ENCODE data around the gene MARCHF6. TPM values are rescaled to one million over a fixed set of nuclear protein-coding genes. Genes with fewer than 3 reads are reported as not detected.

Gene MARCHF6
- total and polyA plus RNA-seq, 2 experiments from 2014 or later = 70.9 to 91.1 TPM

- Histone ChIP-seq H2AFZ (no peak overlapping the region), H3K4me3 (no peak overlapping the region), H3K79me2 (no peaks in the 10 kb centered on the region), H3K27ac (no peak overlapping the region), H3K36me3 (replicated peaks; ENCODE audit: insufficient read depth, low read depth) (no peaks in the 10 kb centered on the region), H4K20me1 (ENCODE audit: insufficient read depth, poor library complexity, severe bottlenecking) (no peaks in the 10 kb centered on the region), H3K27me3 (peaks cover 12% of the 10 kb centered on the region), H3K4me2 (no peak overlapping the region), H3K9me2 (replicated peaks; ENCODE audit: insufficient read depth) (no peaks in the 10 kb centered on the region), H3K4me1 (ENCODE audit: insufficient read depth) (peaks cover 14% of the 10 kb centered on the region), H3K9me3 (ENCODE audit: low read depth) (no peaks in the 10 kb centered on the region)
- no peak for TF ChIP-seq CTCF (IDR thresholded peaks at IDR 0.05; ENCODE audit: poor library complexity)
- no peak for TF ChIP-seq EZH2 (IDR thresholded peaks at IDR 0.05; ENCODE audit: borderline replicate concordance)
- no peak for TF ChIP-seq EZH2phosphoT487 (IDR thresholded peaks at IDR 0.05; ENCODE audit: low read depth, severe bottlenecking, unreplicated experiment)
- no peak for DNase-seq (ENCODE audit: low spot score)
- WGBS (ENCODE audit: low lambda C conversion rate, missing lambda C conversion rate) = 94% methylated on average over 4 of the region's 4 CpGs
Measured at GRCh38 chr5:10337107-10337506, 16.4 kb upstream of the MARCHF6 start.

GRCh38 chr5:10337986-10338385, 15.5 kb upstream of the MARCHF6 start:
- no peak for DNase-seq (ENCODE audit: low spot score)
- peaks cover 11% of the 10 kb centered on the region for H3K27me3 ChIP-seq
- H3K79me2 ChIP-seq = no peaks in the 10 kb centered on the region
- no peaks in the 10 kb centered on the region for H3K9me3 ChIP-seq (ENCODE audit: low read depth)
- H3K4me2 ChIP-seq = no peak overlapping the region
- no peaks in the 10 kb centered on the region for H4K20me1 ChIP-seq (ENCODE audit: insufficient read depth, poor library complexity, severe bottlenecking)
- H3K36me3 ChIP-seq (replicated peaks; ENCODE audit: insufficient read depth, low read depth) = no peaks in the 10 kb centered on the region
- H3K4me1 ChIP-seq (ENCODE audit: insufficient read depth) = peaks cover 7% of the 10 kb centered on the region
- H2AFZ ChIP-seq = no peak overlapping the region
- WGBS (ENCODE audit: low lambda C conversion rate, missing lambda C conversion rate) = 91% methylated on average over 4 of the region's 4 CpGs
- no peak overlapping the region for H3K4me3 ChIP-seq
- TF ChIP-seq EZH2phosphoT487 (IDR thresholded peaks at IDR 0.05; ENCODE audit: low read depth, severe bottlenecking, unreplicated experiment) (no peak), CTCF (IDR thresholded peaks at IDR 0.05; ENCODE audit: poor library complexity) (no peak)
- no peaks in the 10 kb centered on the region for H3K9me2 ChIP-seq (replicated peaks; ENCODE audit: insufficient read depth)
- no peak overlapping the region for H3K27ac ChIP-seq

- TF ChIP-seq EZH2phosphoT487 (IDR thresholded peaks at IDR 0.05; ENCODE audit: low read depth, severe bottlenecking, unreplicated experiment) (no peak), CTCF (IDR thresholded peaks at IDR 0.05; ENCODE audit: poor library complexity) (no peak), EZH2 (IDR thresholded peaks at IDR 0.05; ENCODE audit: borderline replicate concordance) (no peak)
Measured at GRCh38 chr5:10338686-10339057, 14.8 kb upstream of the MARCHF6 start.

More at GRCh38 chr5:10338686-10339057, 14.8 kb upstream of the MARCHF6 start:
- H3K36me3 ChIP-seq (replicated peaks; ENCODE audit: insufficient read depth, low read depth) = no peaks in the 10 kb centered on the region
- H4K20me1 ChIP-seq (ENCODE audit: insufficient read depth, poor library complexity, severe bottlenecking) = no peaks in the 10 kb centered on the region
- no peak for DNase-seq (ENCODE audit: low spot score)
- H3K79me2 ChIP-seq = no peaks in the 10 kb centered on the region
- no peak overlapping the region for H3K4me3 ChIP-seq
- H3K4me1 ChIP-seq (ENCODE audit: insufficient read depth) = peaks cover 6% of the 10 kb centered on the region
- no peaks in the 10 kb centered on the region for H3K9me2 ChIP-seq (replicated peaks; ENCODE audit: insufficient read depth)
- WGBS (ENCODE audit: low lambda C conversion rate, missing lambda C conversion rate) = 89% methylated on average over 2 of the region's 2 CpGs
- H3K27ac ChIP-seq = no peak overlapping the region
- no peaks in the 10 kb centered on the region for H3K9me3 ChIP-seq (ENCODE audit: low read depth)
- H3K27me3 ChIP-seq = peaks cover 11% of the 10 kb centered on the region
- H2AFZ ChIP-seq = no peak overlapping the region
- no peak overlapping the region for H3K4me2 ChIP-seq

All from hepatocyte (in vitro differentiated cells).